Vagina (tissue), 2 donors: ENCODE results near the gene NANOS3.
"Not testable (repeated sequence)": the region's sequence is repeated elsewhere in the genome, so short reads cannot be mapped to it uniquely, and the experiment has no call there.

ENCODE experiments used
- POLR2A ChIP-seq, 2 donors: fragments of 450-650 bp; IDR thresholded peaks; one replicate each; pipeline ENCODE4 v1.6.1; 2017; ENCODE audit warnings: antibody characterized with exemption in 2 of 2, mild to moderate bottlenecking in 2 of 2, moderate library complexity in 2 of 2
- POLR2AphosphoS5 ChIP-seq, 2 donors: sonication (generic); formaldehyde crosslinking; IDR thresholded peaks; one replicate each; pipeline ENCODE4 v1.9.0; 2017; ENCODE audit warnings: antibody characterized with exemption in 2 of 2, mild to moderate bottlenecking in 2 of 2, low read depth in 1 of 2; ENCODE audit not compliant: insufficient read depth in 1 of 2
- TF ChIP-seq, protein P1 (sequence below), 3 experiments: fragments of 450-650 bp in 2 of 3; fragments of 200-600 bp in 1 of 3; sonication (generic) in 1 of 3; IDR thresholded peaks; one replicate each; pipeline ENCODE4 v1.5.1; 2017 to 2019; ENCODE audit warnings: antibody characterized with exemption in 3 of 3, mild to moderate bottlenecking in 2 of 3, moderate library complexity in 2 of 3

GRCh38 chr19:13922118-13922517 lies 45.2 kb downstream of the NANOS3 start:
- not testable (repeated sequence) for TF ChIP-seq POLR2A (IDR thresholded peaks at IDR 0.05); POLR2AphosphoS5 (IDR thresholded peaks at IDR 0.05; ENCODE audit: insufficient read depth in 1 of 2, low read depth in 1 of 2)
- TF ChIP-seq, protein P1, sequence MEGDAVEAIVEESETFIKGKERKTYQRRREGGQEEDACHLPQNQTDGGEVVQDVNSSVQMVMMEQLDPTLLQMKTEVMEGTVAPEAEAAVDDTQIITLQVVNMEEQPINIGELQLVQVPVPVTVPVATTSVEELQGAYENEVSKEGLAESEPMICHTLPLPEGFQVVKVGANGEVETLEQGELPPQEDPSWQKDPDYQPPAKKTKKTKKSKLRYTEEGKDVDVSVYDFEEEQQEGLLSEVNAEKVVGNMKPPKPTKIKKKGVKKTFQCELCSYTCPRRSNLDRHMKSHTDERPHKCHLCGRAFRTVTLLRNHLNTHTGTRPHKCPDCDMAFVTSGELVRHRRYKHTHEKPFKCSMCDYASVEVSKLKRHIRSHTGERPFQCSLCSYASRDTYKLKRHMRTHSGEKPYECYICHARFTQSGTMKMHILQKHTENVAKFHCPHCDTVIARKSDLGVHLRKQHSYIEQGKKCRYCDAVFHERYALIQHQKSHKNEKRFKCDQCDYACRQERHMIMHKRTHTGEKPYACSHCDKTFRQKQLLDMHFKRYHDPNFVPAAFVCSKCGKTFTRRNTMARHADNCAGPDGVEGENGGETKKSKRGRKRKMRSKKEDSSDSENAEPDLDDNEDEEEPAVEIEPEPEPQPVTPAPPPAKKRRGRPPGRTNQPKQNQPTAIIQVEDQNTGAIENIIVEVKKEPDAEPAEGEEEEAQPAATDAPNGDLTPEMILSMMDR (IDR thresholded peaks at IDR 0.05) = not testable (repeated sequence)
